ENCODE results near the gene NANP.
"Not testable (repeated sequence)": the region's sequence is repeated elsewhere in the genome, so short reads cannot be mapped to it uniquely, and the experiment has no call there.

- not testable (repeated sequence) for TF ChIP-seq CTCF (IDR thresholded peaks at IDR 0.05); POLR2A (IDR thresholded peaks at IDR 0.05); POLR2AphosphoS5 (IDR thresholded peaks at IDR 0.05; ENCODE audit: insufficient read depth in 1 of 2, low read depth in 1 of 2)
Observed at GRCh38 chr20:25652866-25653265, 29.1 kb upstream of the NANP start.
